K562 (cell line): Measurements from ENCODE around the gene XKR3. TPM values are rescaled to one million over a fixed set of nuclear protein-coding genes. Genes with fewer than 3 reads are reported as not detected.

ENCODE experiments used
- ATAC-seq: fragments of 200-7000 bp; cut with Tn5 transposase; 3 replicates; pipeline ENCODE4 v1.9.1; 2020; ENCODE audit warnings: moderate library complexity
- BruUV-seq: library from RNA; stranded (reverse); fragments of 400-500 nt; replicated peaks from 2 replicates; lab custom pipeline; 2021; lab: Mats Ljungman, UMichigan
- CTCF ChIA-PET: fragments of 300-600 bp; formaldehyde crosslinking; extraction: SDS; loops from one replicate; lab custom pipeline; 2021; ENCODE audit warnings: low intra/inter-chr PET ratio; lab: Yijun Ruan, JAX
- POLR2A ChIA-PET: fragments of 300-600, 350-650 bp; sonication (Branson Sonifier 250); formaldehyde crosslinking; extraction: SDS; loops from one replicate; lab custom pipeline; 2021; ENCODE audit warnings: antibody characterized with exemption, inconsistent platforms; lab: Yijun Ruan, JAX
- DNase-seq, 4 experiments: peaks; one replicate each; pipeline versions ENCODE4 v3.0.0 to v3.0.0-alpha.2; 2011 to 2018; ENCODE audit warnings: low spot score in 3 of 4, mixed read lengths in 3 of 4; ENCODE audit errors: extremely low read depth in 1 of 4
- FAIRE-seq: peaks from 2 replicates; lab custom pipeline; 2011; peaks lifted over from hg19 to GRCh38; lab: Jason Lieb, UNC
- H2AFZ ChIP-seq: 2 replicates; pipeline ENCODE4 v1.6.0; 2011; ENCODE audit warnings: low read depth, low read length, control low read depth, inconsistent platforms
- H3K27ac ChIP-seq: fragments of 200-600 bp; 3 replicates; pipeline ENCODE4 v1.8.0; 2011; ENCODE audit warnings: low read depth, mild to moderate bottlenecking, control low read depth, inconsistent platforms, low read length, moderate library complexity, mixed read lengths; ENCODE audit errors: extremely low read depth
- H3K27me3 ChIP-seq, 2 experiments: fragments of 300-600 bp in 1 of 2; 2 replicates in 1 of 2; 3 replicates in 1 of 2; pipeline versions ENCODE4 v1.6.0 to v1.8.0; 2011; ENCODE audit warnings: inconsistent platforms in 2 of 2, low read length in 2 of 2, mild to moderate bottlenecking in 1 of 2, mixed read lengths in 1 of 2, moderate library complexity in 1 of 2; ENCODE audit not compliant: control insufficient read depth in 2 of 2, insufficient read depth in 2 of 2
- H3K36me3 ChIP-seq: fragments of 300-600 bp; 3 replicates; pipeline ENCODE4 v1.8.0; 2011; ENCODE audit warnings: mild to moderate bottlenecking, low read length, inconsistent platforms; ENCODE audit not compliant: control insufficient read depth, insufficient read depth
- H3K4me1 ChIP-seq, 2 experiments: fragments of 200-600 bp in 1 of 2; replicated peaks in 1 of 2; 2 replicates in 1 of 2; 3 replicates in 1 of 2; pipeline versions ENCODE4 v1.5.1 to v1.8.0; 2011; ENCODE audit warnings: inconsistent platforms in 2 of 2, low read length in 2 of 2, mild to moderate bottlenecking in 1 of 2, mixed read lengths in 1 of 2, moderate library complexity in 1 of 2; ENCODE audit not compliant: control insufficient read depth in 2 of 2, insufficient read depth in 2 of 2
- H3K4me2 ChIP-seq: 2 replicates; pipeline ENCODE4 v1.6.1; 2011; ENCODE audit warnings: low read length, control low read depth, inconsistent platforms, mixed read lengths; ENCODE audit not compliant: insufficient read depth
- H3K4me3 ChIP-seq: fragments of 200-600 bp; sonication (generic), shearing (Covaris generic); 2 replicates; pipeline ENCODE4 v1.5.1; 2016; ENCODE audit warnings: control low read depth, inconsistent platforms
- H3K79me2 ChIP-seq: fragments of 200-600 bp; 3 replicates; pipeline ENCODE4 v1.8.0; 2011; ENCODE audit warnings: low read length, inconsistent platforms; ENCODE audit not compliant: control insufficient read depth, insufficient read depth
- H3K9ac ChIP-seq, 2 experiments: 2 replicates each; pipeline versions ENCODE4 v1.6.0 to v1.6.1; 2011; ENCODE audit warnings: low read depth in 2 of 2, low read length in 2 of 2, control low read depth in 1 of 2, inconsistent platforms in 1 of 2, mild to moderate bottlenecking in 1 of 2, mixed read lengths in 1 of 2; ENCODE audit not compliant: insufficient read depth in 1 of 2
- H3K9me1 ChIP-seq: one replicate; pipeline ENCODE4 v1.6.0; 2011; ENCODE audit warnings: inconsistent platforms, mild to moderate bottlenecking, low read length, moderate library complexity; ENCODE audit not compliant: control insufficient read depth, insufficient read depth
- H3K9me3 ChIP-seq: replicated peaks from 2 replicates; pipeline ENCODE4 v1.5.1; 2011; ENCODE audit warnings: low read depth, low read length, inconsistent platforms; ENCODE audit not compliant: control insufficient read depth, insufficient read depth
- H4K20me1 ChIP-seq: replicated peaks from 2 replicates; pipeline ENCODE4 v1.6.1; 2011; ENCODE audit warnings: low read length, inconsistent platforms, mixed read lengths; ENCODE audit not compliant: control insufficient read depth, insufficient read depth
- ARID2 ChIP-seq: fragments of 450-650 bp; IDR thresholded peaks from 2 replicates; pipeline ENCODE4 v1.6.1; 2017; ENCODE audit warnings: antibody characterized with exemption, mild to moderate bottlenecking
- BACH1 ChIP-seq: fragments of 200-800 bp; sonication (Bioruptor generic); IDR thresholded peaks from 2 replicates; pipeline ENCODE4 v1.6.1; 2016; ENCODE audit warnings: missing genetic modification characterization, missing compliant biosample characterization
- BDP1 ChIP-seq: IDR thresholded peaks from 3 replicates; pipeline ENCODE4 v1.6.1; 2011; ENCODE audit not compliant: insufficient read length, insufficient read depth
- CEBPG ChIP-seq, 3 experiments: fragments of 200-800 bp in 1 of 3; sonication (Bioruptor generic) in 1 of 3; sonication (generic) in 1 of 3; formaldehyde crosslinking in 1 of 3; IDR thresholded peaks in 2 of 3; conservative IDR thresholded peaks in 1 of 3; 2 replicates each; pipeline versions ENCODE4 v1.6.1 to v1.8.0; 2016 to 2022; ENCODE audit warnings: missing compliant biosample characterization in 2 of 3, missing genetic modification characterization in 2 of 3, mild to moderate bottlenecking in 1 of 3, missing genetic modification reagents in 1 of 3
- E2F8 ChIP-seq: fragments of 450-650 bp; IDR thresholded peaks from 2 replicates; pipeline ENCODE4 v1.7.1; 2018; ENCODE audit warnings: mild to moderate bottlenecking, low read depth; ENCODE audit not compliant: partially characterized antibody
- ERF ChIP-seq: fragments of 450-650 bp; formaldehyde crosslinking; IDR thresholded peaks from 2 replicates; pipeline ENCODE4 v1.4.0; 2020; ENCODE audit warnings: mild to moderate bottlenecking, mixed read lengths
- FOXJ2 ChIP-seq: fragments of 200-800 bp; sonication (Bioruptor generic); IDR thresholded peaks from 2 replicates; pipeline ENCODE4 v1.6.1; 2016; ENCODE audit warnings: missing genetic modification characterization, missing compliant biosample characterization
- HNRNPUL1 ChIP-seq: fragments of 200-400 bp; formaldehyde crosslinking; IDR thresholded peaks from 2 replicates; pipeline ENCODE4 v1.6.1; 2017; ENCODE audit warnings: low read length
- HSF4 ChIP-seq: fragments of 250-450 bp; sonication (Bioruptor Pico); IDR thresholded peaks from 2 replicates; pipeline ENCODE4 v2.1.2; 2022; ENCODE audit warnings: mild to moderate bottlenecking, moderate library complexity, borderline replicate concordance
- NKRF ChIP-seq: fragments of 450-650 bp; IDR thresholded peaks from 2 replicates; pipeline ENCODE4 v1.6.1; 2016; ENCODE audit warnings: borderline replicate concordance
- NR3C1 ChIP-seq: sonication (generic); formaldehyde crosslinking; IDR thresholded peaks from 2 replicates; pipeline ENCODE4 v1.8.1; 2022; ENCODE audit warnings: missing genetic modification reagents
- SMAD1 ChIP-seq: fragments of 150-350 bp; IDR thresholded peaks from 2 replicates; pipeline ENCODE4 v1.6.1; 2014; ENCODE audit warnings: low read length, low read depth; ENCODE audit not compliant: partially characterized antibody
- TARDBP ChIP-seq: fragments of 450-650 bp; IDR thresholded peaks from 2 replicates; pipeline ENCODE4 v1.6.1; 2016
- ZNF12 ChIP-seq: sonication (generic); formaldehyde crosslinking; IDR thresholded peaks from 2 replicates; pipeline ENCODE4 v1.4.0; 2020; ENCODE audit warnings: mild to moderate bottlenecking, missing genetic modification reagents
- WGBS: fragments of 100-300 bp; shearing (Covaris generic); methylation state at CpG from one replicate; pipeline ENCODE4 v1.1.6; 2016; ENCODE audit warnings: low coverage, mixed read lengths; ENCODE audit not compliant: insufficient coverage; ENCODE audit errors: missing lambda C conversion rate; 5-methylcytosine and 5-hydroxymethylcytosine counted together
- in situ Hi-C: fragments of 300-500 bp; cut with MboI; formaldehyde crosslinking; loops from 4 replicates; pipeline ENCODE4 v1.15.0; 2018; ENCODE audit warnings: inconsistent platforms, mixed read lengths
- intact Hi-C: fragments of 100-400 bp; cut with micrococcal nuclease; formaldehyde crosslinking; loops from 2 replicates; pipeline ENCODE4 v1.14.2; 2022
- polyA plus RNA-seq, 8 experiments: library from polyadenylated mRNA; depleted of rRNA in 4 of 8; stranded (reverse) in 5 of 8; unstranded in 3 of 8; fragments of >200 nt; fragmentation: Nextera tagmentation in 2 of 8; fragmentation: Illumina TruSeq in 1 of 8; extraction: Ambion mirVana in 2 of 8; extraction: Trizol in 1 of 8; gene quantifications; 2 replicates each; pipeline versions ENCODE4 v1.2.1 to v1.2.3, GENCODE V29; 2011 to 2014; ENCODE audit warnings: inconsistent platforms in 1 of 8, missing spikeins in 1 of 8
- total RNA-seq, 7 experiments: library from RNA; depleted of rRNA in 6 of 7; stranded (reverse); fragments of >200 nt in 6 of 7; fragmentation: Illumina TruSeq in 2 of 7; extraction: Trizol in 2 of 7; gene quantifications; 2 replicates each; pipeline versions ENCODE4 v1.2.1 to v1.2.3, GENCODE V29; 2011 to 2021; ENCODE audit warnings: low replicate concordance in 1 of 7

XKR3 gene
- total and polyA plus RNA-seq, 9 of the 15 experiments (the other 6 are each of a cell fraction or from before 2014, with no cell fraction given) = 3.5 to 11.5 (median 7.1) TPM

GRCh38 chr22:16845881-16846280 is 20.7 kb upstream of the XKR3 start:
- H3K27me3 ChIP-seq = no peaks in the 10 kb centered on the region
- FAIRE-seq = no peak
- H3K79me2 ChIP-seq = no peaks in the 10 kb centered on the region
- H3K36me3 ChIP-seq = no peaks in the 10 kb centered on the region
- H3K9ac ChIP-seq = no peak overlapping the region
- BruUV-seq = no TSS peak
- no peaks in the 10 kb centered on the region for H4K20me1 ChIP-seq
- no peaks in the 10 kb centered on the region; a peak in 1 of 5 replicates for H3K4me1 ChIP-seq
- POLR2A ChIA-PET = no interaction called here
- TF ChIP-seq ARID2 (no peak), NKRF (no peak), HSF4 (CRISPR knock-in tag) (no peak), CEBPG (CRISPR knock-in tag; IDR thresholded peaks at IDR 0.05) (no peak), CEBPG (tag; conservative IDR thresholded peaks at IDR 0.05 in 1 of 2, IDR thresholded peaks at IDR 0.05 in 1 of 2) (no peak), FOXJ2 (tag) (no peak), E2F8 (no peak), NR3C1 (CRISPR knock-in tag) (no peak), BACH1 (tag) (no peak), BDP1 (no peak), SMAD1 (no peak), ERF (CRISPR knock-in tag) (no peak), TARDBP (no peak), ZNF12 (no peak), HNRNPUL1 (no peak)
- peak; percentile 25; the same call in 2 of the 3 replicates for ATAC-seq
- no peak overlapping the region for H3K4me3 ChIP-seq
- H3K27ac ChIP-seq = no peak overlapping the region
- in situ Hi-C loops = no loop called here
- no peaks in the 10 kb centered on the region for H3K9me3 ChIP-seq
- no peak overlapping the region for H2AFZ ChIP-seq
- CTCF ChIA-PET = no interaction called here
- 0% methylated on average over 7 of the region's 7 CpGs for WGBS
- H3K9me1 ChIP-seq = no peaks in the 10 kb centered on the region
- H3K4me2 ChIP-seq = no peak overlapping the region
- intact Hi-C loops = no loop called here
- no peak for DNase-seq
